GM10847 (cell line): ENCODE data around the gene ANKS1B.

Source experiments
- POLR2A ChIP-seq: IDR thresholded peaks from 2 replicates; pipeline ENCODE4 v1.6.1; 2011; ENCODE audit not compliant: insufficient read length; ENCODE audit errors: extremely low read depth

Gene ANKS1B

DNA sequence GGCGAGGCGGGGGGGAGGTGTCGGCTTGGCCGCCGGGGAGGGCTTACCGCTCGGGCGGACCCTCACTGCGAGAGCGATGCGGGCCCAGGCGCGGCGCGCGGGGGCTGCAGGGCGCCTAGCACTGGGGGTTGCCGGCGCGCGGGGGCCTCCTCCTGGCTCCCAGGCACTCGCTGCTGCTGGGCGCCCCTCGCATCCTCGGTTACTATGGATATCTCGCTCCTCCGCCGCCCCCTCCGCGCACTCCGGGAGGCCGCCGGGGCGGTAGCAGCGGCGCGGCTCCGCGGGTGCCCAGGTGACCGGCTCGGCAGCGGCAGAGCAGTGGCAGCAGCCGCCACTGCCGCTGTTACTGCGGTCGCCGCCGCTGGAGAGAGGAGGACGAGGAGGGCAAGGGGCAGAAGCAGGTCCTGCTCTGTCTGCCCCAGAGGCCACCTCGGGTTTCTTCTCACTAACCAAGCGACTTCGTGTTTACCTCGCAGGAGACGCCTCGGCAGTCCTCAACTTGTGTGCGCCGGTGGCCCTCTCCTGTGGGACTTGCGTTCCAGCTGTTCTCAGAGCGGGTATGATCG lies 1089.6 kb downstream of the ANKS1B start:
- TF ChIP-seq POLR2A = no peak

DNA sequence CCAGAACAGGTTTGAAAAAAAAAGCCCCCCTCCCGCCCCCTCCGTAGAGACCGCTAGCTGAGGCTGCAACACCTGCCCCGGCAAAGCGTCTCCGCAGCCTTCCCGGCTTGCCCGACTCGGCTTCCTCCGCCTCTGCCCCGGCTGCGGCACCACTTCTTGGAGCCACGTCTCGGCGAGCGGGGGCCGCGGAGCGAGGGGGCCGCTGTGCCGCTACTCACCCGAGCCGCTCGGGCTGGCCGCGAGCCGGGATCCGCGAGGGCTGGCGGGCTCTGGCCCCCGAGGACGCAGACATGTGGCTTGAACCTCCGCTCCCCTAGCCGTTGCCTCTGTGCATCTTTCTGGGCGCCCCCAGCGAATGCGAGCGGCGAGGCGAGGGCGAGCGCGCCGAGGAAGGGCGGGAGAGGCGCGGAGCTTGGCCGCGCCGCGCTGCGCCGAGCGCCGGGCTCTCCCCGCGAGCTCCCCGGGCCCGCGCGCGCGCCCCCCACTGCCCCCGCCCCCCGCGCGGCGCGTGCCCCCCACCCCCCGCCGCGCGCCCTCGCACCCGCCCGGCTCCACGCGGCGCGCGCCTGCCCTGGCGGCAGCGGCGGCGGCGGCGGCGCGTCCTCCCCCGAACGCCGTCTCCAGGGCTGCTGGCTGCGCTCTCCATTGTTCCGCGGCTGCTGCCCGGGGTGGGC lies 1090.2 kb downstream of the ANKS1B start:
- TF ChIP-seq POLR2A = no peak

DNA sequence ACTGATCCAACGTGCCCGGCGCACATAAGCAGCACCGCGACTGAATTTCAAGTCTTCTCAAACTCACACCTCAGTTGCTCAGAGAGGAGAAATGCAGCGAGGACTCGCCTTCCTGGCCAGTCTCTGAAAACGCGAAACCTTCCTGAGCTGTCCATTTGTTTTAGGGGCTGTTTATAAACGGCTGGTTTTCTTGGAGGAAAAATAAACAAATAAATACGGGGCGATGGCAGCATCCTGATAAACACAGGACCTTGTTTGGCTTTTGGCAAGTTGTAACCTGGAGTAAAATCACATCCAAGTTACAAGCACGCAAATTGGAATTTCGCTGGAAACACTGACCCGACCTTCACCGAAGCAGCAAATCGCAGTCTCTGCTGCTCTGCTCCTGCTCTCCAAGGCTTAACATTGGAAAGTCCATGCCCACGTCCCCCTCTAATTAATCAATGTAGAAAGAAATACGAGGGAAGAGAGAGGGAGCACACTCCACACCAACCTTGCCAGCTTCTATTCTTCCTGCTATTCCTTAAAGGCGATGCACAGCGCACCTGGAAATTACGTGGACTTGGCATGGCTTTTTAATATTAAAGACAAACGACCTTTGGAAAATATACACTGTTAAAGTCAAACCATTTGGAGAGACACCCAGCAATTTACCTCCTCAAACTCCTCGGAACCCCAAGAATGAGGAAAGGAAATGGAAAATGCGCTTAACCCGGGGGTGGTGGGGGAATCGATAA lies 1090.9 kb downstream of the ANKS1B start:
- no peak for TF ChIP-seq POLR2A

DNA sequence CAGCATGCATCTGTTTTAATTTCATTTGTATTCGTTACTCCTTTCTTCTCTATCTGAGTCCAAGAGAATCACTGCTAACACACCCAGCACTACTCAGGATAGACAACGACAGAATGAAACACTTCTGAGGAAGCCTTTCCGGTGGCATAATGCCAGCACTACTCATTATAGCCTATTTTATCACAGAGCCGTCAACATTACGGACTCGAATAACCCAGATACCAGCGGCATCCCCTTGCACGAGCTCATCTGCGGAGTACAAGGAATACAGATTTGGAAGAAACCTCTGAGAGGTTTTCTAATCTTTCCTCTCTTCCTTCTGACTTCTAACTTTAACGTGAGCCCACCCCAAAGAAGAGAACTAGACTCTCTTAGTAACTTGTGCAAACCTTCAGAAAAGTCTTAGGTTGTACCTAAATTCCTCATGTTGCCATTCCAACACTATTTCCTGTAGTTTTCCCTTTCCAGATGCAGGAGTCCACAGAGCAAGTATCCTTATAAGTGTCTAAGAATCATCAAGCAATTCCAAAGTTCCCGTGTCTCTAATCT lies 1091.5 kb downstream of the ANKS1B start:
- TF ChIP-seq POLR2A = no peak

DNA sequence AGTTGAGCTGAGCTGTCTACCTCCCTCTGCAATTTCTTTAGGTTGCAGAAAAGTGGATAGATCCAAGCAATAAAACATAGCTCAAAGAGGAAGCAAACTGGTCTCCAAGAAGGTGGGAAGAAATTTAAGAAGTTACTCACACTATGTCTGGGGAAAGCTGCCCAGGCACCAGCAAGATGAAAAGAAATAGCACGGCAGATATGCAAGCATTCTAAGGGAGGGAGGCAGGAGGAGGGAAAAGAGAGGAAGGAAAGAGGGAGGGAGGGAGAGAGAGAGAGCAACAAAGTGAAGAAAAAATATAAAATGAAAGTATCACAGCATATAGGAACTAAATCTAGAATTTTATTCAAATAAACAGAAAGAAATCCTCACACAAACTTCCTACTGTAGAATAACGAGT lies 1099.0 kb downstream of the ANKS1B start:
- no peak for TF ChIP-seq POLR2A

DNA sequence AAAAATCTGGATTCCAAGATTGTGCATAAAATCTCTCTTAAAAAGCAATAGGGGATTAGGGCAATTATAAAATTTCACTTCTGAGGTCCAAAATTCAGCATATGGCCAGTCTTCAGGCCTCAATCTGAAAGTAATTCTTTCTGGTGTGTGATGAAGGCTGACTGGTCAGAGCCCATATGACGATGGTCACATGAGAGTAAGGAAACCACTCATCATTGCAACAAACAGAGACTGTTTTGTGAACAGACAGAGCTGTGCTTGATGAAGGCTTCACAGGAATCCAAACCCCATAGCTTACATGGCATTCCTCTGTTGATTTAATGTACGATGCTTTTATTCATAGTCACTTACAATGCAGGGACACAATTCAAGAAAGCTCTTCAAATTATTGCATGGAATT lies 1101.5 kb downstream of the ANKS1B start:
- no peak for TF ChIP-seq POLR2A

DNA sequence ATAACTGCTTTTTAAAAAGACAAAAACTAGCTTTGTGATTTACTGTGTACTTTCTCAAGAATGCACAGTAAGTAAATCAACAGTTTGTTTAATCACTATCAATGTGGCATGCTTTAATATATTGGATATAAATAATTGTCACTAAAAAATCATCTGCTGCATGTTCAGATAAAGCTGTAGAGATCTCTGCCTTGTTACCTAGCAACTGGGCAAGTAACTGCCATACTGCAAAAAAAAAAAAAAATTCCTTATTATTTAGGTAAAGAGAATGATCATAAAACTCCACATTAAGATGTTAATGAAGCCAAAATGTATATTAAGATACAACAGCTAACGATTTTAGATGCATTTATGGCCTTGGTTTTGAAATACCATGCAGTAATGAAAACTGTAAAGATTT lies 1102.2 kb downstream of the ANKS1B start:
- no peak for TF ChIP-seq POLR2A

DNA sequence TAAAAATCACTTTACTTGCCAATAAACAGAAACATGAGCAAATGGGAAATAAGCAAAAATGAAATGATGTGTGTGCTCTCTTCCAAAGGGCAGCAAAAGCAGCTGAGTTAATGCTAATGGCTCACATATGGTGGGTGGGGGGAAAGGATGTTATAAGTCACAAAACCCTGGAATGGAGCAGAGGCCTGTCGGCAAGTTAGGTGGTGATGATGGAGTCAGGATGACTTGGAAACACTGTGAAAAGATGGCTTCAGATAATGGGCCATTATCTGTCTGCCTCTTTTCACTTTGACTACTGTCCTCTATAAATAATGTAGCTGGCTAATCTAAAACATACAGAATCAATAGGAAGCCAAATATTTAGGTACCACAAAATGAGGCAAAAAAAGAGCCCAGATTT lies 1111.0 kb downstream of the ANKS1B start:
- TF ChIP-seq POLR2A = no peak

DNA sequence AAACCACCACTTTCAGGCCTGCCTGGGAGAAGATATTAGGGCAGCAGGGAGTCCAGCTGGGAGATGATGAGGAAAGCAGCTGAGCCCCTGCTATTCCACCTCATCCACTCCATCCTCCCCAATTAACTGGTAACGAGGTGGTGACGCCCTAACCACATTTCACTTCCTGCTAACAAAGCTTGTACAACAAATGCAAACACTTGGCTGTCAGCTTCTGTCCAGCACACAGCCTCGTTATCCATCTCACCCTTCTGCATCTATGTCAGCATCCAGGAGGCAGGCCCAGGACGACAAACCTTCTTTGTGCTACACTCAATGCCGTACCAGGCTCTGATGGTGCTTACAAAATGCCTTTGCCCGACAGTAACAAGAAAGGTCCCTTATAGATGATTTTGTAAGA lies 1114.2 kb downstream of the ANKS1B start:
- no peak for TF ChIP-seq POLR2A

DNA sequence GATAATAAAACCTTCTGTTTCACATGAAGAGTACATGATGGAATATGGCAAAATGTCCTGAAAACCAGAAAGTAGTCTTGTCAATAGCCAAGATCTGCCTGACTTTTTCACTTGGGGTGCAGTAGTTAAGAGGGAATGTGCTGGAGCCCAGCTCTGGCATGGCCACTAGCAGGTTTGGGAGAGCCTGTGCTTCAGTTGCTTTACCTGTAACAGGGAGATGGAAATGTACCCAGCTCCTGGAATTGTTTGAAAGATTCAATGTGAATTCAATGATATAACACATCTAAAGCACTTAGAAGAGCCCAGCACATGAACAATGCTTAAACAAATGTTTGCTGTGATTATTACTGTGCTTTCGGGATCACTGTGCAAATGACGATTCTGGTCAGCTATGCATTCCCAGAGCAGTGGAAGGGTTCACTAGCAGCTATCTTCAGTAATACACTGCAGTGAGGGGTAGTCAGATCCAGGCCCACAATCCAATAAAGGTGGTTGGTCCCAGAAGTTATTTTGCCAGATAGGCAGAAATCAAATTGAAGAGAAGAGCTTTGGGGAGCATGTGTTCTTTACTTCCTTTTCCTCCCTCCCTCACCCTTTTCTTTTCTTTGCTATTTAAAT lies 1114.7 kb downstream of the ANKS1B start:
- no peak for TF ChIP-seq POLR2A

DNA sequence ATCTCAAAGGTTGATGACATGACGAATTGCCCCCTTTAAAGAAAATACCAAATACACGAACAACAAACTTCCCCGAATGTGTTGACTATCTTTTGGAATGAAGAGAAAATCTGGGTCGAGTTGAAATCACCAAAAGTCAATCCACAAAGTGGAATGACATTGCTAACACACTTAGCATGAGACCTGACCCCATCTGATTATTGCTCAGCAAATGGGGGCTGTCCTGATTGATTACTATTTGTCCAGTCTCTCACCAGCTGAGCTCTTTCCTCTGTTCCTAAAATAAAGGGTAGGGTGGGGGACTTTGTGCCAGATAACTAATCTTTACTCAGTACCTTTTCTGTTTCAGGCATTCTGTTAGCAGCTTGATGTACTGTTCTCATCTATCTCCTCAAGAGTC lies 1116.2 kb downstream of the ANKS1B start:
- TF ChIP-seq POLR2A = no peak

DNA sequence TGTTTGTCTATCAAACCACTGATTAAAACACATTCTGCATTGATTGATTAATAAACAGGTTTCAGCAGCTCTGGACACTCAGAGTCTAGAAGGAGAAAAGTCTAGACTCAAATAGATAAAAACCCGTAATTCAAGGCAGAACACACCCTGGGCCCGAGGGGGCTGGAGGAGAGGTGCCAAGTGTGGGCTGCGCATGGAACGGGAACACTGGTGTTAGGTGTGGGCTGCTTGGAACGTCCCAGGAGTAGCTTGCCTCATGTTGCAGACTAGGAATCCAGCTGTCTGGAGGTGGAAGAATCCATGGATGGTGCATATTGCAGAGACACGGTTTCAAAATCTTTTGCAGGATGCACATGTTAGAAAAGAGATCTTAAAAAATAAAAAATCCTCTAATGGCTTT lies 1116.7 kb downstream of the ANKS1B start:
- no peak for TF ChIP-seq POLR2A

DNA sequence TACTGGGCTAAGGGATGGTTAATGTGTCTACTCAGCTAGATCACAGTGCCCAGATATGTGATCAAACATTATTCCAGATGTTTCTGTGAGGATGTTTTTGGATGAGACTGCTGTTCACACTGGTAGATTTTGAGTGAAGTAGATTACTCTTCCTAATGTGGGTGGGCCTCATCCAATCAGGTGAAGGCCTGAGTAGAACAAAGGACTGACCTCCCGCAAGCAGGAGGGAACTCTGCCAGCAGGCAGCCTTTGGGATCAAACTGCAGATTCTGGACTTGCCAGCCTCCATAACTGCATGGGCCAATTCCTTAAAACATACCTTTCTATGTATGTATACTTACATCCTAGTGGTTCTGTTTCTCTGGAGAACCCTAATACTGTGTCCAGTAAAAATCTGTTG lies 1120.4 kb downstream of the ANKS1B start:
- no peak for TF ChIP-seq POLR2A

DNA sequence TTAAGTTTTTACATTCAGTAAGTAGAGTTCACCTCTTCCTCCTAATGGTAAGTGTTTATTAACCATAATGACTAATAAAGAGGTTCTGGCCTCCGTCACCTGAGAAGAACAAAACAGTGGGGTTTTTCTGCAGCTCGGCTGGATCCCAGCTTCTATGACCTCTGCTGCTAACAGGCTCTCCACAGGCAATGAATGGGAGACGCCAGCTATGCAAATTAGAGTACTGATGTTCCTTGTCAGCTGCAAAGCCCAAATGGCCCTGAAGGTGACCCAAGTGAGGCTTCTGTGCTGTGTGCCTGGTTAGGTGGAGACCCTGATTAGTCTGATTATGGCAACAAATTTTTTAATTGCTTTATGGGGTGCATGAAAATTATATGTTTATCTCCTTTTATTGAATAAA lies 1121.6 kb downstream of the ANKS1B start:
- TF ChIP-seq POLR2A = no peak

DNA sequence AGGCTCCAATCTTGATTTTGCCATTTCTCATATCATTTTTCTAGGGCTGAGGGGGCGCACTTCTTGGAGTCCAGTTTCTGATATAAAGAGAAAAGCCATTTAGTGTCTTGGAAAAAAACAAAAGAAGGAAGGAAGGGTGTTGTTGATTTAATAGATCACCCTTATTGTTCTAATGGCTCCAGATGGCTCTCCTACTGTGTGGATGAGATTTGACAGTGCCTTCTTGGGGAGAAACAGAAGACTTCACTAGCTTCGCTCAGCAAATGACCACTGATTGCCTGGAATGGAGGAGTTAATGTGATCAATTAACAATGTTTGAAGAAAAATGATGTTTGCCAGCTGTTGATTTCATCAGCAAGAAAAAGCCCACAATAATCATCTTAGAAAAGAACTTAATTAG lies 1123.5 kb downstream of the ANKS1B start:
- TF ChIP-seq POLR2A = no peak
